MM.1S (cell line): ENCODE measurements around the gene URB1.

Experiments
- DNase-seq: peaks from one replicate; pipeline ENCODE4 v3.0.0-alpha.2; 2015
- H2AFZ ChIP-seq: fragments of 300-600 bp; sonication (generic); 2 replicates; pipeline ENCODE4 v1.6.0; 2016; ENCODE audit warnings: antibody characterized with exemption, low read length
- H3F3A ChIP-seq: fragments of 300-600 bp; sonication (generic); 2 replicates; pipeline ENCODE4 v1.6.1; 2016; ENCODE audit warnings: mild to moderate bottlenecking, antibody characterized with exemption, low read length, moderate library complexity, mixed read lengths; ENCODE audit not compliant: insufficient read depth
- H3K27ac ChIP-seq: fragments of 300-600 bp; sonication (generic); 2 replicates; pipeline ENCODE4 v1.5.1; 2016; ENCODE audit warnings: mild to moderate bottlenecking, low read length
- H3K27me3 ChIP-seq: fragments of 300-600 bp; sonication (generic); replicated peaks from 2 replicates; pipeline ENCODE4 v1.6.0; 2016; ENCODE audit warnings: low read length; ENCODE audit not compliant: insufficient read depth
- H3K36me3 ChIP-seq: fragments of 300-600 bp; sonication (generic); replicated peaks from 2 replicates; pipeline ENCODE4 v1.6.1; 2016; ENCODE audit warnings: mild to moderate bottlenecking, low read length, mixed read lengths; ENCODE audit not compliant: insufficient read depth
- H3K4me1 ChIP-seq: fragments of 300-600 bp; sonication (generic); 2 replicates; pipeline ENCODE4 v1.6.1; 2016; ENCODE audit warnings: low read length, mixed read lengths
- H3K4me2 ChIP-seq: fragments of 300-600 bp; sonication (generic); 2 replicates; pipeline ENCODE4 v1.6.0; 2016; ENCODE audit warnings: low read depth, low read length
- H3K4me3 ChIP-seq: fragments of 300-600 bp; sonication (generic); 2 replicates; pipeline ENCODE4 v1.5.1; 2016; ENCODE audit warnings: low read length, mixed read lengths
- H3K79me2 ChIP-seq: fragments of 300-600 bp; sonication (generic); 2 replicates; pipeline ENCODE4 v1.6.1; 2016; ENCODE audit warnings: mixed run types, low read length, mixed read lengths
- H3K9ac ChIP-seq: fragments of 300-600 bp; sonication (generic); 2 replicates; pipeline ENCODE4 v1.6.1; 2016; ENCODE audit warnings: low read length, mixed read lengths
- H3K9me2 ChIP-seq: fragments of 300-600 bp; sonication (generic); replicated peaks from 2 replicates; pipeline ENCODE4 v1.6.1; 2016; ENCODE audit warnings: mild to moderate bottlenecking, low read length, mixed read lengths; ENCODE audit not compliant: insufficient read depth
- H3K9me3 ChIP-seq: fragments of 300-600 bp; sonication (generic); replicated peaks from 2 replicates; pipeline ENCODE4 v1.6.1; 2016; ENCODE audit warnings: mild to moderate bottlenecking, low read length, mixed read lengths; ENCODE audit not compliant: insufficient read depth
- H4K20me1 ChIP-seq: fragments of 300-600 bp; sonication (generic); 2 replicates; pipeline ENCODE4 v1.6.1; 2016; ENCODE audit warnings: mild to moderate bottlenecking, low read length, moderate library complexity, mixed read lengths; ENCODE audit not compliant: insufficient read depth
- EZH2 ChIP-seq: fragments of 300-600 bp; sonication (generic); optimal IDR thresholded peaks from 2 replicates; pipeline ENCODE3; 2017; ENCODE audit warnings: low read depth, mild to moderate bottlenecking, antibody characterized with exemption, low read length, mixed read lengths
- EZH2phosphoT487 ChIP-seq: fragments of 300-600 bp; sonication (generic); IDR thresholded peaks from 2 replicates; pipeline ENCODE4 v1.6.1; 2018; ENCODE audit warnings: antibody characterized with exemption, low read length
- TF ChIP-seq, protein P1 (sequence below): fragments of 300-600 bp; sonication (generic); IDR thresholded peaks from 2 replicates; pipeline ENCODE4 v1.5.1; 2016; ENCODE audit warnings: antibody characterized with exemption, low read length, mixed read lengths

URB1 gene

DNA sequence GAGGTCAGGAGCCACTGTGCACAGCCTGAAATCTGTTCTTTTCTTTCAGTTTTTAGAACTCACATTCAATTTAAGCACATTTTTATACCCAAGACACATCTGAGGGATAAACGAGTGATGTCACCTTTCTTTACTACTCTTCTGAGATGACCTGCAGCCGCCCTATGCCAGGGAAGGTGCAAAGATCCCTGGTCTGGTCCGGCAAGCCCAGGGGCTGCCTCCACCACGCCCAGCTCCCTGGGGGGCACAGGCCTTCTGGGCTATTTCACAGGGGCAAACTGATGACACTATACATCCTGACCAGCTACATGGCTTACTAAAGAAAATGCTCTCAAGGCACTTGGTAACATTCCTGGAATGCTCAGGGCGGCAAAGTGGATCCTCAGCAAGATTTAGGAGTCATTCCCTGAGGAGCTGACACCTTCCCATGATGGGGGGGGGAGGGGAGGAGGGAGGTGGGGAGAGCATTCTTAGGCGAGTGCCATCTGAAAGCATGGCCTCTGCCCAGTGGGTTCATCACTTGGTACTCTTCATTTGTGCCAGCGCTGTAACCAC is 82.8 kb downstream of the URB1 start:
- Histone ChIP-seq H3K9me3 (no peaks in the 10 kb centered on the region), H3K9me2 (no peaks in the 10 kb centered on the region), H2AFZ (no peak overlapping the region), H3K36me3 (0 out of 2 replicates have a peak, but pooled peaks cover 3% of the 10 kb centered on the region), H4K20me1 (no peaks in the 10 kb centered on the region), H3K4me2 (no peak overlapping the region), H3K4me3 (no peak overlapping the region), H3K27ac (no peak overlapping the region), H3K4me1 (no peaks in the 10 kb centered on the region), H3K79me2 (no peaks in the 10 kb centered on the region), H3K27me3 (no peaks in the 10 kb centered on the region), H3F3A (no peaks in the 10 kb centered on the region), H3K9ac (no peak overlapping the region)
- DNase-seq = no peak
- TF ChIP-seq, protein P1, sequence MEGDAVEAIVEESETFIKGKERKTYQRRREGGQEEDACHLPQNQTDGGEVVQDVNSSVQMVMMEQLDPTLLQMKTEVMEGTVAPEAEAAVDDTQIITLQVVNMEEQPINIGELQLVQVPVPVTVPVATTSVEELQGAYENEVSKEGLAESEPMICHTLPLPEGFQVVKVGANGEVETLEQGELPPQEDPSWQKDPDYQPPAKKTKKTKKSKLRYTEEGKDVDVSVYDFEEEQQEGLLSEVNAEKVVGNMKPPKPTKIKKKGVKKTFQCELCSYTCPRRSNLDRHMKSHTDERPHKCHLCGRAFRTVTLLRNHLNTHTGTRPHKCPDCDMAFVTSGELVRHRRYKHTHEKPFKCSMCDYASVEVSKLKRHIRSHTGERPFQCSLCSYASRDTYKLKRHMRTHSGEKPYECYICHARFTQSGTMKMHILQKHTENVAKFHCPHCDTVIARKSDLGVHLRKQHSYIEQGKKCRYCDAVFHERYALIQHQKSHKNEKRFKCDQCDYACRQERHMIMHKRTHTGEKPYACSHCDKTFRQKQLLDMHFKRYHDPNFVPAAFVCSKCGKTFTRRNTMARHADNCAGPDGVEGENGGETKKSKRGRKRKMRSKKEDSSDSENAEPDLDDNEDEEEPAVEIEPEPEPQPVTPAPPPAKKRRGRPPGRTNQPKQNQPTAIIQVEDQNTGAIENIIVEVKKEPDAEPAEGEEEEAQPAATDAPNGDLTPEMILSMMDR = no peak

DNA sequence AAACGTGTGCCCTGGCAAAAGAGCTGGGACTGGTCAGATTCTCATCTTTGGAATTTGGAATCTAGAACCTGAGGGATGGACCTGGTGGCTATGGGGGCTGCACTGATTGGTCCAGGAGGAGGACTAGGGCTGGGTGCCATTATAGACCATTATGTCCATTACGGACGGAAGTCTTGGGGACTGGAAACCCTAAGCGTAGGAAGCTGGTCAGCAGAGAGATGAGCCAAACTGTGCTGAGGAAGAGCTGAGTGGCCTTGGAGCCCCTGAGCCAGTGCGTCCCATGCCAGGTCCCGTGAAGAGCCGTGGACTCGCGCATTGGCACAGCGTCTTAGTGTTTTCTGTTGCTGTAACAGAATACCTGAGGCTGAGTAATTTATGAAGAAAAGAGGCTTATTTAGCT is 84.1 kb downstream of the URB1 start:
- TF ChIP-seq EZH2phosphoT487 (no peak), EZH2 (no peak)
- TF ChIP-seq, protein P1 = no peak
- Histone ChIP-seq H3K79me2 (no peaks in the 10 kb centered on the region), H3F3A (no peaks in the 10 kb centered on the region), H3K4me3 (no peak overlapping the region), H3K27me3 (no peaks in the 10 kb centered on the region), H3K9ac (no peak overlapping the region), H3K4me1 (no peaks in the 10 kb centered on the region), H3K4me2 (no peak overlapping the region), H3K9me3 (no peaks in the 10 kb centered on the region), H4K20me1 (no peaks in the 10 kb centered on the region), H3K27ac (no peak overlapping the region), H3K9me2 (no peaks in the 10 kb centered on the region), H2AFZ (no peak overlapping the region), H3K36me3 (no peaks in the 10 kb centered on the region)
- no peak for DNase-seq

DNA sequence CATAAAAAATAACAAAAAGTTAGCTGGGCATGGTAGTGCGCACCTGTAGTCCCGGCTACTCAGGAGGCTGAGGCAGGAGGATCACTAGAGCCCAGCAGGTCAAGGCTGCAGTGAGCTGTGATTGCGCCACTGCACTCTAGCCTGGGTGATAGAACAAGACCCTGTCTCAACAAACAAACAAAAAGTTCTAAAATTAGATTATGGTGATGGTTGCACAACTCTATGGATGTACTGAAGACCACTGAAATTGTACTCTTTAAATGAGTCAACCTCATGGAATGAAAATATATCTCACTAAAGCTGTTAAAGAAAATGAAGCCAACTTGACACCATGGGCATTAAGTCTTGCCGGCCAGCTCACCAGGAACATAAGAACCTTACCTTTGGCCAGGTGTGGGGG is 85.1 kb downstream of the URB1 start:
- TF ChIP-seq EZH2phosphoT487 = no peak
- no peaks in the 10 kb centered on the region for H3F3A ChIP-seq
- no peaks in the 10 kb centered on the region for H3K4me1 ChIP-seq
- no peaks in the 10 kb centered on the region for H3K9me3 ChIP-seq
- H3K4me3 ChIP-seq = no peak overlapping the region
- no peak overlapping the region for H3K4me2 ChIP-seq
- no peaks in the 10 kb centered on the region for H3K36me3 ChIP-seq
- no peak for DNase-seq
- H3K79me2 ChIP-seq = no peaks in the 10 kb centered on the region
- no peaks in the 10 kb centered on the region for H3K9me2 ChIP-seq
- no peak overlapping the region for H3K27ac ChIP-seq
- H4K20me1 ChIP-seq = no peaks in the 10 kb centered on the region
- no peaks in the 10 kb centered on the region for H3K27me3 ChIP-seq
- H3K9ac ChIP-seq = no peak overlapping the region
- H2AFZ ChIP-seq = no peak overlapping the region

DNA sequence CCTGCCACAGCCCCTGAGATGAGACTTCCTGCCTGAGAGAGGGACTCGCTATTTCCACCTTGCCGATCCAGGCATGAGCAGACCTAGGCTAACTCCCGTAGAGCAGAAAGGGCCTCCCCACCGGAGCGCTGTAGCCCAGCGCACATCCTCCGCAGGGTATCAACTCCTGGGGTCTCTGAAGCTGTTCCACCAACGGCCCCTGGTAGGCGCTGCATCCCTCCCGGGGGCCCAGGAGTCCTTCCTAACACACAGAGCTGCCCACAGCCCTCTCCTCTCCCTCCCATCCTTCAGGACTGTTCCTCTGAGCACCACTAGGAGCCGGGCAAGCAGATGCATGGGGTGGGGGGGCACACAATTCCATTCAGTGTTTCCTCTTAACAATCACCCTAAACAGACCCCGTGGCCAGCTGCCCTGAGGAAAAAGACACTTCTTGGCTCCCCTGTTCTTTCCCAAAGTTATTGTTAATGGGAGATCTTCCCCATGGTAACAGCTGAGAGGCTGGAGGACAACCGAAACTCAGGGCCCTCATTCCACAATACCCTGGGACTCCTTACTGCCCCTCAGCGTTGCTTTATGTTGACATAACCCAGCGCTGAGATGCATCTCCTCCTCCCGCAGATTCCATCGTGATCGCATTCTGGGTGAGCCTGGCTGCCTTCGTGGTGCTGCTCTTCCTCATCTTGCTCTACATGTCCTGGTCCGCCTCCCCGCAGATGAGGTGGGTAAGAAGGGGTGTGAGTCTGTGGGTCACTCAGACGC is 86.6 kb downstream of the URB1 start:
- Histone ChIP-seq H3F3A (no peaks in the 10 kb centered on the region), H3K27ac (no peak overlapping the region), H4K20me1 (no peaks in the 10 kb centered on the region), H3K9ac (no peak overlapping the region), H3K79me2 (no peaks in the 10 kb centered on the region), H2AFZ (no peak overlapping the region), H3K9me3 (no peaks in the 10 kb centered on the region), H3K4me2 (no peak overlapping the region), H3K27me3 (no peaks in the 10 kb centered on the region), H3K36me3 (no peaks in the 10 kb centered on the region), H3K4me3 (no peak overlapping the region), H3K9me2 (no peaks in the 10 kb centered on the region), H3K4me1 (no peaks in the 10 kb centered on the region)
- TF ChIP-seq, protein P1 = peak; percentile 12; the same call in 1 of the 2 replicates
- no peak for TF ChIP-seq EZH2phosphoT487
- no peak for DNase-seq
